ENCODE results near the gene ANO10.

GRCh38 chr3:43345877-43346276 is 275.9 kb downstream of the ANO10 start:
- TF ChIP-seq POLR2AphosphoS5 (IDR thresholded peaks at IDR 0.05; ENCODE audit: low read depth, low read length) (no peak), POLR2A (IDR thresholded peaks at IDR 0.05; ENCODE audit: low read depth, low read length) (no peak)
